IPS-18a (cell line): ENCODE data around the gene CFAP97.
A peak's percentile ranks its signal among the peaks of the same experiment; 100 is the strongest.
"Not testable (repeated sequence)": the region's sequence is repeated elsewhere in the genome, so short reads cannot be mapped to it uniquely, and the experiment has no call there.

Source experiments
- H3K27ac ChIP-seq: one replicate; pipeline ENCODE4 v1.5.1; 2013; ENCODE audit warnings: low read length
- H3K27me3 ChIP-seq: one replicate; pipeline ENCODE4 v1.6.1; 2013; ENCODE audit warnings: mild to moderate bottlenecking, low read length; ENCODE audit not compliant: control insufficient read depth, insufficient read depth
- H3K36me3 ChIP-seq: one replicate; pipeline ENCODE4 v1.6.1; 2013; ENCODE audit warnings: low read depth, low read length; ENCODE audit not compliant: control insufficient read depth
- H3K4me1 ChIP-seq: one replicate; pipeline ENCODE4 v1.6.1; 2013; ENCODE audit warnings: low read depth, low read length; ENCODE audit not compliant: control insufficient read depth
- H3K4me3 ChIP-seq: one replicate; pipeline ENCODE4 v1.5.1; 2013; ENCODE audit warnings: low read length
- H3K9ac ChIP-seq: one replicate; pipeline ENCODE4 v1.6.1; 2013; ENCODE audit warnings: mild to moderate bottlenecking, low read length, moderate library complexity
- H3K9me3 ChIP-seq: one replicate; pipeline ENCODE4 v1.6.1; 2013; ENCODE audit warnings: low read depth, low read length; ENCODE audit not compliant: control insufficient read depth

The CFAP97 gene

DNA sequence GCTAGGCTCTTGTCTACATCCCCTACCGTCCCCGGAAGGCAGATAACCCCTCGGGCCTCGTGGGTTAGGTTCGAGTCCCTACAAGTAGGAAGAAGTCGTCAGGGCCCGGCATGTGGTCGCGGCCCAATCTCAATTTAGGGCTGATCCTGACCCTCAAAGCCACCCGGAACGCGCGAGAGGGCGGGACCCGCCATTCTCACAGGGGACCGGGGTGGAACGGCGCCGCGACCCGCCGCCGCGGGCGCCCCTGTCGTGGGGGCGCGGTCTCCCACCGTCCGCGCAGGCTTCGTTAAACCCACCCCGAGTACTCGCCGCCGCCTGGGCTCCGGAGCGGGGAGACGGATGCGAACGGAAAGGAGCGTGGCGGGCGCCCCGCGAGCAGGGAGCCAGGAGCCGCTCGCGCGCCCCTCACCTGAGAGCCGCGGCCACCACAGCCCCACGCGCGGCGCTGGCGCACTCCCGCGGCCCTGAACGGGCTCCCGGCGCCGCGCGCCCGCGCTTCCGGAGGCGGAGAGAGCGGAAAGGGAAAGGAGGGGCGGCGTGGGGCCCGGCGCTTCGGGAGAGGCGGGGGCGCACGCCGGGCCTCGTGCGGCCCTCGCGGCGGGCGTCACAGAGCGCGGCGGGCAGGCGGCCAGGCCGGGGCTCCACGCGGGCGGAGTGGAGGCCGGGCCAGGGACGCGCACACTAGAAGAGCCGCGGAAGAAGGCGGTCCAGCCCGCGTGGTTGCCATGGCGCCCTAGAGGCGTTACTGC, at the start of gene CFAP97:
Gene CFAP97 (minus strand): TSS at position 515 of the 752 bp plus-strand sequence. CDS start 12,804 bp downstream, outside the sequence.
- Histone ChIP-seq H3K27ac (no peak within 1 kb of the TSS), H3K9ac (peak within 1 kb of the TSS; percentile 67), H3K9me3 (no peaks in the 10 kb centered on the region), H3K27me3 (peaks cover 24% of the 10 kb centered on the region), H3K36me3 (no peaks in the 10 kb centered on the region), H3K4me1 (peaks cover 17% of the 10 kb centered on the region), H3K4me3 (peak within 1 kb of the TSS; percentile 54)

DNA sequence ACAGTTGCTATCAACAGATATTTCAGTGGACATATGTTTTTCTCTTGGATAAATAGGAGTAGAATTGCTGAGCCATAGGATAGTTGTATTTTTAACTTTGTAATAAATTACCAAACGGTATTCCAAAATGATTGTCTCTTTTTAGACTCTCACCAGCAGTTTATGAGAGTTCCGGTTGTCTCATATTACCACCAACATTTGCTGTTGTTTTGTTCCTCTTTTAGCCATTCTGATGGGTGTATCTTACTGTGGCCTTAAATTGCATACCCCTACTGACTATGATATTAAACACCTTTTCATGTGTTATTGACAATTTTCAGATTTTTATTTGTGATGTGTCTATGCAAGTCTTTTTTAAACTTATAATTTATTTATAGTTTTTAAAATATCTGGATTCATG, 45.3 kb upstream of the CFAP97 start:
- H3K36me3 ChIP-seq = no peaks in the 10 kb centered on the region
- no peak overlapping the region for H3K27ac ChIP-seq
- no peaks in the 10 kb centered on the region for H3K9me3 ChIP-seq
- H3K9ac ChIP-seq = no peak overlapping the region
- no peaks in the 10 kb centered on the region for H3K4me1 ChIP-seq
- H3K27me3 ChIP-seq = no peaks in the 10 kb centered on the region
- H3K4me3 ChIP-seq = no peak overlapping the region

DNA sequence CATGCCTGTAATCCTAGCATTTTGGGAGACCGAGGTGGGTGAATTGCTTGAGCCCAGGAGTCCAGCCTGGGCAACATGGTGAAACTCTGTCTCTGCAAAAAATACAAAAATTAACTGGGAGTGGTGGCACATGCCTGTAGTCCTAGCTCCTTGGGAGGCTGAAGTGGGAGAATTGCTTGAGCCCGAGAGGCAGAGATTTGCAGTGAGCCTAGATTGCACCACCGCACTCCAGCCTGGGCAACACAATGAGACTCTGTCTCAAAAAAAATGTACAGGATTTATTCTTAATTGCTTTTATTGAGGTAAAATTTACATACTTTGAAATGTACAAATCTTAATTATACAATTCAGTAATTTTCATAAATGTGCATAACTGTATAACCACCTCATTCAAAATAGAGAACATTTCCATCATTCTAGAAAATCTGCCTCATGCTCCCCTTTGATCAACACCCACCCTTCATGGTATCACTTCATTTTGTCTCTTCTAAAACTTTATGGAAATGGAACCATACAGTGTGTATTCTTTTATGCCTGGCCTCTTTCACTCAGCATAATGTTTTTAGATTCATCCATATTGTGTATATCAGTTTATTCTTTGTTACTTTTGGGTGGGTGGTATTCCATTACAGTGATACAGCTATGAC, 44.7 kb upstream of the CFAP97 start:
- no peaks in the 10 kb centered on the region for H3K27me3 ChIP-seq
- H3K36me3 ChIP-seq = no peaks in the 10 kb centered on the region
- no peak overlapping the region for H3K27ac ChIP-seq
- H3K4me1 ChIP-seq = no peaks in the 10 kb centered on the region
- no peaks in the 10 kb centered on the region for H3K9me3 ChIP-seq
- H3K4me3 ChIP-seq = no peak overlapping the region
- H3K9ac ChIP-seq = no peak overlapping the region

DNA sequence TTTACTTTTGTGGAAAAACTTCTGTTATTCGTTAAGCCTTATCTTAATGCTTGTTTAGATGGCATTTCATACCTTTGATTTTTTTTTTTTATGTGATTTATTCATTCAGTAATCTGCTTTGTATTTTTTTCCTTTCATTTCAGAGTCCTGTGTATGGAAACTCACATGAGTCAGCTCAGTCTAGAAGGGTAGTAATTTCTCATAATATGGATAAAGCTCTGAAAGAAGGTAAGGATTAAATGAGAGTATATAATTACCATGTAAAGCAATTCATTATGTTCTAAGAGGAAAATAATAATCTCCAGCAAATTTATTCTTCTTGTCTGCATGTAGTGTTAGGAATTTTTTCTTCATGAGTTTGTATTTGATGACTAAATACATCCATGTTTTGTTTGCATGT, 43.4 kb upstream of the CFAP97 start:
- no peak overlapping the region for H3K9ac ChIP-seq
- H3K4me1 ChIP-seq = no peaks in the 10 kb centered on the region
- H3K4me3 ChIP-seq = no peak overlapping the region
- H3K9me3 ChIP-seq = no peaks in the 10 kb centered on the region
- no peaks in the 10 kb centered on the region for H3K36me3 ChIP-seq
- H3K27ac ChIP-seq = no peak overlapping the region
- H3K27me3 ChIP-seq = no peaks in the 10 kb centered on the region

DNA sequence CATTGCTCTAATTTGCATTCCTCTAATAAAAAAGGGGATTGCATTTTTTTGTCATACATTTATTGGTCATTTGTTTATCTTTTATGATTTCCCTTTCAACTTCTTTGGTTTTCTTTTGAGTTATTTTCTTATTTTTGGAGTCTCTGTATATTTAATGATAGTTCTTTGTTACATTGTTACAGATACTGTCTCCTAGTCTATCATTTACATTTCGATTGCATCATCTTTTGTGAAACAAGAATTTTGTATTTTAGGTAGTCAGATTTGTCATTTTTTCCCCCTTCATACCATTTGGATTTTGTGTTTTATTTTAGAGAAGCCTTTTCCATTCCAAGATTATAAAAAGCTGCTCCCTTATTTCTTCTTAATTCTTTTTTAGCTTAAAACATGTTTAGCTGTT, 42.7 kb upstream of the CFAP97 start:
- Histone ChIP-seq H3K27me3 (no peaks in the 10 kb centered on the region), H3K4me1 (no peaks in the 10 kb centered on the region), H3K9me3 (no peaks in the 10 kb centered on the region), H3K9ac (no peak overlapping the region), H3K36me3 (no peaks in the 10 kb centered on the region), H3K27ac (no peak overlapping the region), H3K4me3 (no peak overlapping the region)

DNA sequence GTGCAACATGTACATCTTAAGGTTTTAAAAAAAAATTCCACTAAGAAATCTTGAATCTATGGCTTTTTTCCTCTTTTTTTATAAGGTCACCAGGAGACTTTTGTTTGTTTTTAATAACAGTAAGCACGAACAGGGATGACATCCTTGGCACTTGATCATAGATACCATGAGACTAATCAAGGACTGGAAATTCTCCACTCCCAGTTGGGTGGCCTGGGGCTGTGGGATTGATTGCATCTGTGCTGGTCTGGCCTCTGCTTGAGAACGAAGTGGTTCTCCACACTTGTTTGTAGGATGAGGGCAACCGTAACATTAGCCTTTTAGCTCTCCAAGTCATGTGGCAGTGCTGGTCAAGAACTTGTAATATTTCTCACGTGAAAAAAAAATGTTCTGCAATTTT, 41.0 kb upstream of the CFAP97 start:
- no peak overlapping the region for H3K27ac ChIP-seq

DNA sequence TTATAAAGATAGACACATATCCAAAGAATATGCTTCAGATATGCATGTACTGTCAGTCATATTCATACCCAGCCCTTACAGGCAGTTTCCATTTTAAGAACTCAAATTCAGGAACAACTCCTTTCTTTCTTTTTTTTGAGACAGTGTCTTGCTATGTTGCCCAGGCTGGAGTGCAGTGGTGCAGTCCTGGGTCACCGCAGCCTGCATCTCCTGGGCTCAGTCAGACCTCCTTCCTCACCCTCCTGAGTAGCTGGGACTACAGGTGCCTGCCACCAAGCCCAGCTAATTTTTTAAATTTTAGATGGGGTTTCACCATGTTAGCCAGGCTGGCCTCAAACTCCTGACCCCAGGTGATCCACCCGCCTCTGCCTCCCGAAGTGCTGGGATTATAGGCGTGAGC, 40.1 kb upstream of the CFAP97 start:
- H3K27me3 ChIP-seq = no peaks in the 10 kb centered on the region
- no peaks in the 10 kb centered on the region for H3K36me3 ChIP-seq
- H3K27ac ChIP-seq = no peak overlapping the region
- no peak overlapping the region for H3K9ac ChIP-seq
- no peaks in the 10 kb centered on the region for H3K9me3 ChIP-seq
- H3K4me1 ChIP-seq = no peaks in the 10 kb centered on the region
- H3K4me3 ChIP-seq = no peak overlapping the region

More for the DNA sequence above, 41.0 kb upstream of the CFAP97 start:
- no peak overlapping the region for H3K4me3 ChIP-seq
- no peaks in the 10 kb centered on the region for H3K36me3 ChIP-seq
- H3K4me1 ChIP-seq = no peaks in the 10 kb centered on the region
- no peaks in the 10 kb centered on the region for H3K9me3 ChIP-seq
- H3K27me3 ChIP-seq = no peaks in the 10 kb centered on the region
- H3K9ac ChIP-seq = no peak overlapping the region

DNA sequence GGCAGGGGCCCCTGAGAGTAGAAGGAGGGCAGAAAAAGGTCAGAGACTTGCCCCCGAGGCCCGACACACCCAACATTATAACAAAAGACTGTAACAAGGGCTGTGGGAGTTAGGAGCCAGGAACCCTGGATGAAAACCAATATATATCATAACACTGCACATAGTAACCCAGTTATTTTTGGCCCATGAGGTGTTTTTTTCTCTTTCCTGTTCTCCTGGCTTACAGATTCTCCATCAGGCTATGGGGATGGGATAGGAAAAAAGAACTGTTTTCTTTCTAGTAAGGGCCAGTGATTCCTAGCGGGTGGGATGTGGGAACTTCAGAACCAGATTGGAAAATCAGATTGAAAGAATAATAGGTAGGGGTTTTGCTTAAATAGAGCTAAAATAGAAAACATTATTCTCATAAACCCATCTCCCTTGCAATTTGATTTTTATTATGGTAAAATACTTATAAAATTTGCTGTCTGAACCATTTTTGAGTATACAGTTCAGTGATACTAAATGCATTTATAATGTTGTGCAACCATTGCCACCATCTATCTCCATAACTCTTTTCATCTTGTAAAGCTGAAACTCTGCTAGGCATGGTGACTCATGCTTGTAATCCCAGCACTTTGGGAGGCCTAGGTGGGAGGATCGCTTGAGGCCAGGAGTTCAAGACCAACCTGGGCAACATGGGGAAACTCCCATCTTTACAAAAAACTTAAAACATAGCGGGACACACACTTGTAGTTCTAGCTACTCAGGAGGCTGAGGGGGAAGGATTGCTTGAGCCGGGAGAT, 39.1 kb upstream of the CFAP97 start:
- Histone ChIP-seq H3K4me1 (no peaks in the 10 kb centered on the region), H3K27ac (no peak overlapping the region), H3K9me3 (peaks cover 3% of the 10 kb centered on the region), H3K4me3 (no peak overlapping the region), H3K27me3 (no peaks in the 10 kb centered on the region), H3K36me3 (no peaks in the 10 kb centered on the region), H3K9ac (no peak overlapping the region)

DNA sequence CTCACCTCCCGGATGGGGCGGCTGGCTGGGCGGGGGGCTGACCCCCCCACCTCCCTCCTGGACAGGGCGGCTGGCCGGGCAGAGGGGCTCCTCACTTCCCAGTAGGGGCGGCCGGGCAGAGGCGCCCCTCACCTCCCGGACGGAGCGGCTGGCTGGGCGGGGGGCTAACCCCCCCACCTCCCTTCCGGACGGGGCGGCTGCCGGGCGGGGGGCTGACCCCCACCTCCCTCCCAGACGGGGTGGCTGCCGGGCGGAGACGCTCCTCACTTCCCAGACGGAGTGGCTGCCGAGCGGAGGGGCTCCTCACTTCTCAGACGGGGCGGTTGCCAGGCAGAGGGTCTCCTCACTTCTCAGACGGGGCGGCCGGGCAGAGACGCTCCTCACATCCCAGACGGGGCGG, 36.7 kb upstream of the CFAP97 start:
- H3K9me3 ChIP-seq, H3K9ac ChIP-seq, H3K27me3 ChIP-seq, H3K27ac ChIP-seq, H3K4me1 ChIP-seq, H3K4me3 ChIP-seq, H3K36me3 ChIP-seq: not testable (repeated sequence)

DNA sequence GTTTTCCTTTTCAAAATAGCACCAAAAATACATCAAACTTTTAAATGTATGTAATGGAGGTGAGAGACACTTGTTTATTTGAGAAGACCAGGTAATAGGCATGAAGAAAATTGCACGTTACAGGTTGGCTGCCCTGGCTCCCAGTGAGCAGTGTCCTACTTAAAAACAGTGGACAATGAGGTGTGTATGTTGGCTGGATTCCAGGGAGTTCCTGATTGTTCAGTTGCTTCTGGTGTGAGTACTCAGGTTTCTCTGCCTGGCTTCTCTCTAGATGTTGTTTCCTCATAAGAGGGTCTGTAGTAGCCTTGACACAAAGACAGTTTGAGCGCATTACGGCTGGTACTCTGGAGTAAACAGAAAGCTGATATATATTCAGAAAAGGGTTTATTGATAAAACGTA, 35.0 kb upstream of the CFAP97 start:
- Histone ChIP-seq H3K9ac (no peak overlapping the region), H3K4me3 (no peak overlapping the region), H3K36me3 (no peaks in the 10 kb centered on the region), H3K27ac (no peak overlapping the region), H3K9me3 (peaks cover 3% of the 10 kb centered on the region), H3K27me3 (no peaks in the 10 kb centered on the region), H3K4me1 (no peaks in the 10 kb centered on the region)

DNA sequence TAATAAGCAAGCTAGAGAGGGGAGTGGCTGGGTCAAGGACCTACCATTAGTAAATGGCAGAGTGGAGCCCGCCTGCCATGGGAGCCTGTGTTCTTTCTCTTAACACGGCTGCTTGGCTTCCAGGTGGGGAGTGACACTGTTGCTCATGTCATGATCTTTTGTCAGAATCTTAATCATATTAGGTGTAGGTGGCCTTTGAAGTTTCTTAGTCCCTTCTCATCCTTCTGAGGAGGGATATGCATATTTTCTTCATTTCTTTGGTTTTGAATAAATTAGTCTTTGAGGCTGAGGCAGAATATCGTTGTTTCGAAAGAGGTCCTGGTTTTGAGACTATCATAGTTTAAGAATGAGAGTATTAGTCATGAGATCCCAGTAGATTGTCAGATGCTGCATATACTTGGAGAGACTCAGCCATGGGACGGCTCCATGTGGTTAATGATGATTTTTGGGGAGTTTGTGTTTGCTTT, 34.4 kb upstream of the CFAP97 start:
- no peaks in the 10 kb centered on the region for H3K27me3 ChIP-seq
- no peak overlapping the region for H3K4me3 ChIP-seq
- no peaks in the 10 kb centered on the region for H3K36me3 ChIP-seq
- no peaks in the 10 kb centered on the region for H3K4me1 ChIP-seq
- no peak overlapping the region for H3K9ac ChIP-seq
- H3K27ac ChIP-seq = no peak overlapping the region
- peaks cover 3% of the 10 kb centered on the region for H3K9me3 ChIP-seq
